Kidney (tissue), 14 donors: ENCODE data around the gene SEL1L. TPM values are rescaled to one million over a fixed set of nuclear protein-coding genes. Genes with fewer than 3 reads are reported as not detected.
A peak's percentile ranks its signal among the peaks of the same experiment; 100 is the strongest.

Source experiments
- DNase-seq, 5 donors: peaks; one replicate each; pipeline ENCODE4 v3.0.0-alpha.2; 2013 to 2020
- FAIRE-seq: peaks from 2 replicates; lab custom pipeline; 2012; peaks lifted over from hg19 to GRCh38; lab: Jason Lieb, UNC
- H3K27ac ChIP-seq, 2 donors: one replicate each; pipeline ENCODE4 v1.7.0; 2013; ENCODE audit warnings: low read depth in 2 of 2, low read length in 2 of 2, inconsistent platforms in 1 of 2
- H3K27me3 ChIP-seq: one replicate; pipeline ENCODE4 v1.7.1; 2013; ENCODE audit warnings: low read length, inconsistent platforms; ENCODE audit not compliant: control insufficient read depth, insufficient read depth
- H3K36me3 ChIP-seq, 3 donors: one replicate each; pipeline versions ENCODE4 v1.7.0 to v1.7.1; 2013; ENCODE audit warnings: low read length in 3 of 3, control low read depth in 1 of 3, inconsistent platforms in 1 of 3; ENCODE audit not compliant: insufficient read depth in 3 of 3, control insufficient read depth in 2 of 3
- H3K4me1 ChIP-seq, 3 donors: one replicate each; pipeline versions ENCODE4 v1.7.0 to v1.7.1; 2013; ENCODE audit warnings: low read length in 3 of 3, inconsistent platforms in 1 of 3, low read depth in 1 of 3; ENCODE audit not compliant: control insufficient read depth in 2 of 3, insufficient read depth in 2 of 3
- H3K4me3 ChIP-seq, 3 donors: one replicate each; pipeline versions ENCODE4 v1.7.0 to v1.8.1; 2013; ENCODE audit warnings: low read length in 3 of 3, control low read depth in 1 of 3, inconsistent platforms in 1 of 3
- H3K9ac ChIP-seq, 3 donors: one replicate each; pipeline versions ENCODE4 v1.7.0 to v1.7.1; 2013; ENCODE audit warnings: low read length in 3 of 3, control low read depth in 1 of 3, inconsistent platforms in 1 of 3
- H3K9me3 ChIP-seq, 3 donors: one replicate each; pipeline versions ENCODE4 v1.7.0 to v1.7.1; 2013; ENCODE audit warnings: low read length in 3 of 3, control low read depth in 1 of 3, inconsistent platforms in 1 of 3; ENCODE audit not compliant: control insufficient read depth in 2 of 3, insufficient read depth in 1 of 3
- intact Hi-C: fragments of 100-400 bp; cut with DNase I; formaldehyde crosslinking; loops from one replicate; pipeline ENCODE4 v1.11.1; 2022
- polyA plus RNA-seq: library from polyadenylated mRNA; stranded (reverse); fragments of 350-450 nt; fragmentation: Illumina TruSeq; extraction: RNeasy Lipid Tissue Mini Kit (QIAGEN cat#74804); gene quantifications from one replicate; pipeline ENCODE4 v1.2.3, GENCODE V29; 2014; ENCODE audit warnings: low read depth, low replicate concordance; ENCODE audit not compliant: insufficient read depth
- total RNA-seq: library from RNA; stranded (reverse); fragmentation: NEBNext Ultra II Directional; extraction: Animal tissue kit (Norgen Biotek cat#: 25700); gene quantifications from one replicate; pipeline ENCODE4 v1.2.1, GENCODE V29; 2021
- TF ChIP-seq, protein P1 (sequence below): IDR thresholded peaks from 3 replicates; pipeline ENCODE4 v1.5.1; 2012; ENCODE audit warnings: mild to moderate bottlenecking, moderate library complexity, borderline replicate concordance; ENCODE audit not compliant: insufficient read depth; ENCODE audit errors: extremely low read depth
- donor health status: control.
- donor health status: control.
- donor health status: control.
- donor health status: control.
- donor health status: control.
- donor health status: DM: yes; HTN: yes; CAD: no.
- donor health status: Normal renal cell carcinoma (clear cell type).

SEL1L gene
- total and polyA plus RNA-seq, 2 donors from 2014 or later = 18.9 to 115 TPM

GRCh38 chr14:81535396-81536164 lies 1.9 kb upstream of the SEL1L start:
- intact Hi-C loops = no loop called here
- Histone ChIP-seq H3K9me3 (no peaks in the 10 kb centered on the region), H3K4me1 (peaks cover 0 to 18% (median 11%) of the 10 kb centered on the region in 3 donors), H3K27me3 (no peaks in the 10 kb centered on the region), H3K4me3 (no peak overlapping the region), H3K36me3 (no peaks in the 10 kb centered on the region), H3K27ac (no peak overlapping the region), H3K9ac (no peak overlapping the region)
- DNase-seq (no peak), FAIRE-seq (no peak)
- TF ChIP-seq, protein P1, sequence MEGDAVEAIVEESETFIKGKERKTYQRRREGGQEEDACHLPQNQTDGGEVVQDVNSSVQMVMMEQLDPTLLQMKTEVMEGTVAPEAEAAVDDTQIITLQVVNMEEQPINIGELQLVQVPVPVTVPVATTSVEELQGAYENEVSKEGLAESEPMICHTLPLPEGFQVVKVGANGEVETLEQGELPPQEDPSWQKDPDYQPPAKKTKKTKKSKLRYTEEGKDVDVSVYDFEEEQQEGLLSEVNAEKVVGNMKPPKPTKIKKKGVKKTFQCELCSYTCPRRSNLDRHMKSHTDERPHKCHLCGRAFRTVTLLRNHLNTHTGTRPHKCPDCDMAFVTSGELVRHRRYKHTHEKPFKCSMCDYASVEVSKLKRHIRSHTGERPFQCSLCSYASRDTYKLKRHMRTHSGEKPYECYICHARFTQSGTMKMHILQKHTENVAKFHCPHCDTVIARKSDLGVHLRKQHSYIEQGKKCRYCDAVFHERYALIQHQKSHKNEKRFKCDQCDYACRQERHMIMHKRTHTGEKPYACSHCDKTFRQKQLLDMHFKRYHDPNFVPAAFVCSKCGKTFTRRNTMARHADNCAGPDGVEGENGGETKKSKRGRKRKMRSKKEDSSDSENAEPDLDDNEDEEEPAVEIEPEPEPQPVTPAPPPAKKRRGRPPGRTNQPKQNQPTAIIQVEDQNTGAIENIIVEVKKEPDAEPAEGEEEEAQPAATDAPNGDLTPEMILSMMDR = no peak

GRCh38 chr14:81534510-81535074 lies 939 bp upstream of the SEL1L start:
- FAIRE-seq (no peak), DNase-seq (no peak)
- Histone ChIP-seq H3K27me3 (no peaks in the 10 kb centered on the region), H3K36me3 (no peaks in the 10 kb centered on the region), H3K4me1 (peaks cover 0 to 18% (median 17%) of the 10 kb centered on the region in 3 donors), H3K9me3 (no peaks in the 10 kb centered on the region), H3K9ac (no peak overlapping the region), H3K27ac (no peak overlapping the region), H3K4me3 (peak overlapping the region in 2 of 3 donors; percentile 45 to 98)
- intact Hi-C loops = no loop called here
- TF ChIP-seq, protein P1 = no peak

DNA sequence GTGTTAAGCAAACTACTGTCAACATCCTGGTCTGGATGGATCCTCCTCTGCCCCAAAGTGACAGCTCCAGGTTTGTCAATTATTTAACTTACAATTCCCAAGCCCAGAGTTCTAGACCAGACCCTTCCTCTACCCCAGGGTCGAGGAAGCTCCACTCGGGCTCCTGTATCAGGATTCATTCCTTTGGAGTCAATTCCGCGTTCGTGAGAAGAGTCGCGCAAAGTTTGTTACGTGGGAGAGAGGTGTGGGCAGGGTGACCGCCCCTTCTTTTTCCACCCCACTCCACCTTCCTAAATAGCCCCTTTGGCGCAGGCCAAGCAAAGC lies 479 bp downstream of the SEL1L start:
- peak overlapping the region; percentile 33 to 88 (median 50) for H3K9ac ChIP-seq
- peak overlapping the region in 1 of 2 donors; percentile 3 for H3K27ac ChIP-seq
- no peaks in the 10 kb centered on the region for H3K36me3 ChIP-seq
- TF ChIP-seq, protein P1 = no peak
- no peaks in the 10 kb centered on the region for H3K27me3 ChIP-seq
- peaks cover 0 to 20% (median 17%) of the 10 kb centered on the region in 3 donors for H3K4me1 ChIP-seq
- intact Hi-C loops = no loop called here
- FAIRE-seq (no peak), DNase-seq (no peak)
- no peaks in the 10 kb centered on the region for H3K9me3 ChIP-seq
- H3K4me3 ChIP-seq = peak overlapping the region; percentile 80 to 98 (median 95)
